GM20000 (cell line): ENCODE data around the gene PAM.
A peak's percentile ranks its signal among the peaks of the same experiment; 100 is the strongest.

ENCODE experiments used
- DNase-seq: peaks from one replicate; pipeline ENCODE4 v3.0.0; 2012; ENCODE audit warnings: low spot score
- CTCF ChIP-seq: IDR thresholded peaks from 2 replicates; pipeline ENCODE4 v1.5.1; 2012; ENCODE audit warnings: mild to moderate bottlenecking, control low read depth; ENCODE audit errors: extremely low read depth, missing control alignments

PAM gene

GRCh38 chr5:103014983-103015382 is 259.9 kb downstream of the PAM start:
- TF ChIP-seq CTCF = no peak
- DNase-seq = no peak

- no peak for TF ChIP-seq CTCF
- no peak for DNase-seq
These were observed 261.1 kb downstream of the PAM start for GRCh38 chr5:103016167-103016566.

GRCh38 chr5:103019804-103020203 is 264.7 kb downstream of the PAM start:
- DNase-seq = no peak
- TF ChIP-seq CTCF = no peak

GRCh38 chr5:103021314-103021713 is 266.2 kb downstream of the PAM start:
- TF ChIP-seq CTCF = no peak
- no peak for DNase-seq

- DNase-seq = no peak
- TF ChIP-seq CTCF = no peak
These were observed 272.2 kb downstream of the PAM start for GRCh38 chr5:103027267-103027666.

GRCh38 chr5:103031607-103032006 is 276.5 kb downstream of the PAM start:
- TF ChIP-seq CTCF = no peak
- peak; percentile 12 for DNase-seq

- DNase-seq = no peak
- no peak for TF ChIP-seq CTCF
These were observed 278.6 kb downstream of the PAM start for GRCh38 chr5:103033696-103034095.
